RWPE2 (cell line): Measurements from ENCODE around the gene DOK6.

Source experiments
- ATAC-seq: fragments of 200-7000 bp; cut with Tn5 transposase; 3 replicates; pipeline ENCODE4 v1.9.1; 2021; ENCODE audit warnings: low read depth
- DNase-seq: peaks from one replicate; pipeline ENCODE4 v3.0.0-alpha.2; 2020; ENCODE audit warnings: low spot score
- H3K27ac ChIP-seq: fragments of 450-650 bp; 2 replicates; pipeline ENCODE4 v1.5.1; 2017; ENCODE audit warnings: mild to moderate bottlenecking; ENCODE audit not compliant: poor library complexity, severe bottlenecking
- H3K27me3 ChIP-seq: fragments of 250-450 bp; sonication (Bioruptor Pico); 2 replicates; pipeline ENCODE4 v1.5.1; 2021; ENCODE audit warnings: mild to moderate bottlenecking, moderate library complexity; ENCODE audit not compliant: insufficient read depth, poor library complexity, severe bottlenecking
- H3K36me3 ChIP-seq: fragments of 250-450 bp; sonication (Bioruptor Pico); 2 replicates; pipeline ENCODE4 v1.5.1; 2020; ENCODE audit warnings: low read depth, mild to moderate bottlenecking, moderate library complexity
- H3K4me1 ChIP-seq: fragments of 250-450 bp; sonication (Bioruptor Pico); 2 replicates; pipeline ENCODE4 v1.5.1; 2021; ENCODE audit warnings: mild to moderate bottlenecking, moderate library complexity; ENCODE audit not compliant: insufficient read depth, poor library complexity, severe bottlenecking
- H3K4me3 ChIP-seq: fragments of 250-450 bp; sonication (Bioruptor Pico); 2 replicates; pipeline ENCODE4 v1.5.1; 2021; ENCODE audit warnings: mild to moderate bottlenecking, moderate library complexity; ENCODE audit not compliant: severe bottlenecking
- H3K9me3 ChIP-seq: fragments of 250-450 bp; sonication (Bioruptor Pico); 2 replicates; pipeline ENCODE4 v1.5.1; 2021; ENCODE audit warnings: mild to moderate bottlenecking, moderate library complexity; ENCODE audit not compliant: severe bottlenecking
- TF ChIP-seq, protein P1 (sequence below): fragments of 450-650 bp; IDR thresholded peaks from one replicate; pipeline ENCODE4 v1.5.1; 2017; ENCODE audit warnings: mild to moderate bottlenecking, moderate library complexity; ENCODE audit not compliant: poor library complexity, severe bottlenecking

Gene DOK6

GRCh38 chr18:69588301-69588700 lies 187.6 kb downstream of the DOK6 start:
- Histone ChIP-seq H3K4me3 (no peak overlapping the region), H3K36me3 (no peaks in the 10 kb centered on the region), H3K27ac (no peak overlapping the region), H3K27me3 (peaks cover 5% of the 10 kb centered on the region), H3K4me1 (no peaks in the 10 kb centered on the region), H3K9me3 (no peaks in the 10 kb centered on the region)
- TF ChIP-seq, protein P1, sequence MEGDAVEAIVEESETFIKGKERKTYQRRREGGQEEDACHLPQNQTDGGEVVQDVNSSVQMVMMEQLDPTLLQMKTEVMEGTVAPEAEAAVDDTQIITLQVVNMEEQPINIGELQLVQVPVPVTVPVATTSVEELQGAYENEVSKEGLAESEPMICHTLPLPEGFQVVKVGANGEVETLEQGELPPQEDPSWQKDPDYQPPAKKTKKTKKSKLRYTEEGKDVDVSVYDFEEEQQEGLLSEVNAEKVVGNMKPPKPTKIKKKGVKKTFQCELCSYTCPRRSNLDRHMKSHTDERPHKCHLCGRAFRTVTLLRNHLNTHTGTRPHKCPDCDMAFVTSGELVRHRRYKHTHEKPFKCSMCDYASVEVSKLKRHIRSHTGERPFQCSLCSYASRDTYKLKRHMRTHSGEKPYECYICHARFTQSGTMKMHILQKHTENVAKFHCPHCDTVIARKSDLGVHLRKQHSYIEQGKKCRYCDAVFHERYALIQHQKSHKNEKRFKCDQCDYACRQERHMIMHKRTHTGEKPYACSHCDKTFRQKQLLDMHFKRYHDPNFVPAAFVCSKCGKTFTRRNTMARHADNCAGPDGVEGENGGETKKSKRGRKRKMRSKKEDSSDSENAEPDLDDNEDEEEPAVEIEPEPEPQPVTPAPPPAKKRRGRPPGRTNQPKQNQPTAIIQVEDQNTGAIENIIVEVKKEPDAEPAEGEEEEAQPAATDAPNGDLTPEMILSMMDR, result no peak
- ATAC-seq, result peak; percentile 40; the same call in 1 of the 3 replicates
- DNase-seq, result no peak

DNA sequence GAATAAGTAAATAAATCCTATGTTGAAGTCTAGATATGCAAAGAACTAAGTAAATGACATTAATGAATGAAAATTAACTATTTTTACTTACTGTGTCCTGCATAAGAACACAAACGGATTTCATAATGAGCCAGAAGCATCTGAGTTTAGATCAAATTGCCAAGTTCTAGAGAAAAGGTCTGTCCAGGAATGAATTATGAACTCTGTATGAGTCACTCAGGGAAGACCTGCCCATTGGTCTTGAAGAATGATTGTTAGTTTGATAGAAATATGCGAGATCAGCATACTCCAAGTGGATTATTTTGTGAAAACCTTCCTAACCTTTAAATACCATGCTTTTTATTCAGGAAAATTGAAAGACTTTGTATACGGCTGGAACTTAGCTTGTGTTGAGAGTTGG lies 189.5 kb downstream of the DOK6 start:
- ATAC-seq (peak; percentile 29; the same call in 1 of the 3 replicates), DNase-seq (no peak)
- Histone ChIP-seq H3K4me3 (no peak overlapping the region), H3K9me3 (no peaks in the 10 kb centered on the region), H3K27me3 (peaks cover 5% of the 10 kb centered on the region), H3K4me1 (no peaks in the 10 kb centered on the region), H3K27ac (no peak overlapping the region), H3K36me3 (no peaks in the 10 kb centered on the region)
- TF ChIP-seq, protein P1, result no peak

DNA sequence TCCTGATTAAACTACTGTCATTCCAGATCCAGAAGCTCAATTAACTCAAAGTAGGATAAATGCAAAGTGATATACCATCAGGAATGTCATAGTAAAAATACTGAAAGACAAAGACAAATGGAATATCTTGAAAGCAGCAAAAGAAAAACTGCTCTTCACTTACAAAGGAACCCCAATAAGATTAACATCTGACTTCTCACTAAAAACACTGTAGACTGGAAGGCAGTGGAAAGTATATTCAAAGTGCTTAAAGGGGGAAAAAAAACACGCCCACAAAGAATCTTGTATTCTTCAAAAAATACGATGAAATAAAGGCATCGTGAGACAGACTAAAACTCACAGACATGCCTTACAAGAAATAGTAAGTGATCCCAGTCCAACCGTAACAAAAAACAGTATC lies 195.7 kb downstream of the DOK6 start:
- H3K4me1 ChIP-seq, result no peaks in the 10 kb centered on the region
- H3K27me3 ChIP-seq, result peaks cover 5% of the 10 kb centered on the region
- ATAC-seq (no peak), DNase-seq (no peak)
- no peaks in the 10 kb centered on the region for H3K36me3 ChIP-seq
- no peak overlapping the region for H3K4me3 ChIP-seq
- H3K27ac ChIP-seq, result no peak overlapping the region
- peaks cover 2% of the 10 kb centered on the region for H3K9me3 ChIP-seq
- TF ChIP-seq, protein P1, result no peak

GRCh38 chr18:69597561-69597960 lies 196.9 kb downstream of the DOK6 start:
- ATAC-seq (no peak), DNase-seq (no peak)
- Histone ChIP-seq H3K36me3 (no peaks in the 10 kb centered on the region), H3K27me3 (peaks cover 5% of the 10 kb centered on the region), H3K27ac (no peak overlapping the region), H3K4me3 (no peak overlapping the region), H3K9me3 (peaks cover 2% of the 10 kb centered on the region), H3K4me1 (no peaks in the 10 kb centered on the region)
- TF ChIP-seq, protein P1, result no peak

- Histone ChIP-seq H3K27ac (no peak overlapping the region), H3K4me3 (no peak overlapping the region), H3K9me3 (peaks cover 2% of the 10 kb centered on the region), H3K4me1 (no peaks in the 10 kb centered on the region), H3K27me3 (peaks cover 5% of the 10 kb centered on the region), H3K36me3 (no peaks in the 10 kb centered on the region)
- DNase-seq (no peak), ATAC-seq (no peak)
- TF ChIP-seq, protein P1, result no peak
These were observed 198.7 kb downstream of the DOK6 start for GRCh38 chr18:69599377-69599776.
